ENCODE data around the gene UST. TPM values are rescaled to one million over a fixed set of nuclear protein-coding genes. Genes with fewer than 3 reads are reported as not detected.
"Not testable (repeated sequence)": the region's sequence is repeated elsewhere in the genome, so short reads cannot be mapped to it uniquely, and the experiment has no call there.

Gene UST
- total RNA-seq, 3 donors from 2014 or later = 1.3 to 2.2 (median 1.6) TPM

GRCh38 chr6:148855744-148856143 is 108.9 kb downstream of the UST start:
- Mint-ChIP-seq H3K27me3 (ENCODE audit: low read depth) (peaks cover 8% of the 10 kb centered on the region), H3K36me3 (ENCODE audit: insufficient read depth) (no peaks in the 10 kb centered on the region), H3K4me1 (ENCODE audit: low read depth) (peaks cover 15% of the 10 kb centered on the region), H3K9me3 (no peaks in the 10 kb centered on the region), H3K4me3 (no peak overlapping the region)
- ATAC-seq (peak in 1 of 2 donors; percentile 28), DNase-seq (no peak)

GRCh38 chr6:148857798-148858390 is 111.1 kb downstream of the UST start:
- H3K36me3 Mint-ChIP-seq (ENCODE audit: insufficient read depth) = no peaks in the 10 kb centered on the region
- peaks cover 8% of the 10 kb centered on the region for H3K27me3 Mint-ChIP-seq (ENCODE audit: low read depth)
- H3K9me3 Mint-ChIP-seq = peaks cover 4% of the 10 kb centered on the region
- no peak overlapping the region for H3K4me3 Mint-ChIP-seq
- peaks cover 17% of the 10 kb centered on the region for H3K4me1 Mint-ChIP-seq (ENCODE audit: low read depth)
- DNase-seq (no peak), ATAC-seq (no peak)

GRCh38 chr6:148864132-148864531 is 117.3 kb downstream of the UST start:
- H3K4me1 Mint-ChIP-seq (ENCODE audit: low read depth) = peaks cover 28% of the 10 kb centered on the region
- not testable (repeated sequence) for ATAC-seq

GRCh38 chr6:148864941-148865340 is 118.1 kb downstream of the UST start:
- no peak overlapping the region for H3K4me3 Mint-ChIP-seq

More at GRCh38 chr6:148864132-148864531, 117.3 kb downstream of the UST start:
- H3K4me3 Mint-ChIP-seq; H3K36me3 Mint-ChIP-seq (ENCODE audit: insufficient read depth); DNase-seq; H3K9me3 Mint-ChIP-seq; H3K27me3 Mint-ChIP-seq (ENCODE audit: low read depth): not testable (repeated sequence)

GRCh38 chr6:148866657-148867268 is 119.9 kb downstream of the UST start:
- no peaks in the 10 kb centered on the region for H3K36me3 Mint-ChIP-seq (ENCODE audit: insufficient read depth)
- H3K27me3 Mint-ChIP-seq (ENCODE audit: low read depth) = peaks cover 4% of the 10 kb centered on the region
- DNase-seq (no peak), ATAC-seq (no peak)
- no peaks in the 10 kb centered on the region for H3K9me3 Mint-ChIP-seq
- peaks cover 39% of the 10 kb centered on the region for H3K4me1 Mint-ChIP-seq (ENCODE audit: low read depth)
- no peak overlapping the region for H3K4me3 Mint-ChIP-seq

More at GRCh38 chr6:148864941-148865340, 118.1 kb downstream of the UST start:
- ATAC-seq = no peak
- Mint-ChIP-seq H3K27me3 (ENCODE audit: low read depth) (peaks cover 4% of the 10 kb centered on the region), H3K9me3 (peaks cover 4% of the 10 kb centered on the region), H3K4me1 (ENCODE audit: low read depth) (peaks cover 30% of the 10 kb centered on the region), H3K36me3 (ENCODE audit: insufficient read depth) (no peaks in the 10 kb centered on the region)
- DNase-seq = no peak

GRCh38 chr6:148867862-148868261 is 121.0 kb downstream of the UST start:
- Mint-ChIP-seq H3K36me3 (ENCODE audit: insufficient read depth) (no peaks in the 10 kb centered on the region), H3K9me3 (no peaks in the 10 kb centered on the region), H3K27me3 (ENCODE audit: low read depth) (peaks cover 4% of the 10 kb centered on the region), H3K4me1 (ENCODE audit: low read depth) (peaks cover 39% of the 10 kb centered on the region), H3K4me3 (no peak overlapping the region)
- no peak for DNase-seq
- ATAC-seq = peak; percentile 68 to 79

- Mint-ChIP-seq H3K4me1 (ENCODE audit: low read depth) (peaks cover 39% of the 10 kb centered on the region), H3K27me3 (ENCODE audit: low read depth) (peaks cover 4% of the 10 kb centered on the region), H3K4me3 (no peak overlapping the region), H3K9me3 (no peaks in the 10 kb centered on the region), H3K36me3 (ENCODE audit: insufficient read depth) (no peaks in the 10 kb centered on the region)
- DNase-seq (no peak), ATAC-seq (peak; percentile 67 to 77)
Observed at GRCh38 chr6:148868314-148868713, 121.5 kb downstream of the UST start.

- ATAC-seq (no peak), DNase-seq (no peak)
- no peaks in the 10 kb centered on the region for H3K36me3 Mint-ChIP-seq (ENCODE audit: insufficient read depth)
- H3K27me3 Mint-ChIP-seq (ENCODE audit: low read depth) = peaks cover 4% of the 10 kb centered on the region
- H3K9me3 Mint-ChIP-seq = no peaks in the 10 kb centered on the region
- H3K4me3 Mint-ChIP-seq = no peak overlapping the region
- H3K4me1 Mint-ChIP-seq (ENCODE audit: low read depth) = peaks cover 39% of the 10 kb centered on the region
Observed at GRCh38 chr6:148868901-148869300, 122.1 kb downstream of the UST start.

- DNase-seq (no peak), ATAC-seq (no peak)
- Mint-ChIP-seq H3K4me3 (no peak overlapping the region), H3K27me3 (ENCODE audit: low read depth) (peaks cover 4% of the 10 kb centered on the region), H3K36me3 (ENCODE audit: insufficient read depth) (no peaks in the 10 kb centered on the region), H3K4me1 (ENCODE audit: low read depth) (peaks cover 38% of the 10 kb centered on the region), H3K9me3 (no peaks in the 10 kb centered on the region)
Observed at GRCh38 chr6:148869585-148869984, 122.8 kb downstream of the UST start.

- no peaks in the 10 kb centered on the region for H3K27me3 Mint-ChIP-seq (ENCODE audit: low read depth)
Observed at GRCh38 chr6:148873154-148873553, 126.3 kb downstream of the UST start.

GRCh38 chr6:148873868-148874267 is 127.0 kb downstream of the UST start:
- Mint-ChIP-seq H3K4me1 (ENCODE audit: low read depth) (peaks cover 18% of the 10 kb centered on the region), H3K27me3 (ENCODE audit: low read depth) (no peaks in the 10 kb centered on the region), H3K36me3 (ENCODE audit: insufficient read depth) (no peaks in the 10 kb centered on the region), H3K9me3 (no peaks in the 10 kb centered on the region), H3K4me3 (no peak overlapping the region)
- no peak for ATAC-seq
- no peak for DNase-seq

More at GRCh38 chr6:148873154-148873553, 126.3 kb downstream of the UST start:
- ATAC-seq (no peak), DNase-seq (no peak)
- H3K36me3 Mint-ChIP-seq (ENCODE audit: insufficient read depth) = no peaks in the 10 kb centered on the region
- no peaks in the 10 kb centered on the region for H3K9me3 Mint-ChIP-seq
- H3K4me1 Mint-ChIP-seq (ENCODE audit: low read depth) = peaks cover 24% of the 10 kb centered on the region
- H3K4me3 Mint-ChIP-seq = no peak overlapping the region

- Mint-ChIP-seq H3K27me3 (ENCODE audit: low read depth) (no peaks in the 10 kb centered on the region), H3K9me3 (no peaks in the 10 kb centered on the region), H3K4me1 (ENCODE audit: low read depth) (peaks cover 11% of the 10 kb centered on the region), H3K36me3 (ENCODE audit: insufficient read depth) (no peaks in the 10 kb centered on the region), H3K4me3 (no peak overlapping the region)
- DNase-seq (no peak), ATAC-seq (no peak)
Observed at GRCh38 chr6:148874698-148875293, 128.0 kb downstream of the UST start.

- no peaks in the 10 kb centered on the region for H3K36me3 Mint-ChIP-seq (ENCODE audit: insufficient read depth)
- no peaks in the 10 kb centered on the region for H3K9me3 Mint-ChIP-seq
- H3K4me3 Mint-ChIP-seq = no peak overlapping the region
- DNase-seq = no peak
- ATAC-seq = no peak
- peaks cover 3% of the 10 kb centered on the region for H3K4me1 Mint-ChIP-seq (ENCODE audit: low read depth)
- H3K27me3 Mint-ChIP-seq (ENCODE audit: low read depth) = no peaks in the 10 kb centered on the region
Observed at GRCh38 chr6:148878683-148879082, 131.9 kb downstream of the UST start.

- DNase-seq; H3K27me3 Mint-ChIP-seq (ENCODE audit: low read depth); H3K4me3 Mint-ChIP-seq; H3K36me3 Mint-ChIP-seq (ENCODE audit: insufficient read depth); ATAC-seq; H3K9me3 Mint-ChIP-seq; H3K4me1 Mint-ChIP-seq (ENCODE audit: low read depth): not testable (repeated sequence)
Observed at GRCh38 chr6:148880742-148881141, 133.9 kb downstream of the UST start.
